GM10266 (cell line): Measurements from ENCODE around the gene DMRT3.
A peak's percentile ranks its signal among the peaks of the same experiment; 100 is the strongest.

Experiments
- DNase-seq: peaks from one replicate; pipeline ENCODE4 v3.0.0; 2012; ENCODE audit errors: extremely low spot score
- TF ChIP-seq, protein P1 (sequence below): IDR thresholded peaks from 2 replicates; pipeline ENCODE4 v1.5.1; 2012; ENCODE audit warnings: mild to moderate bottlenecking, low read depth; ENCODE audit not compliant: control insufficient read depth, insufficient read depth; ENCODE audit errors: missing control alignments

DMRT3 gene

DNA sequence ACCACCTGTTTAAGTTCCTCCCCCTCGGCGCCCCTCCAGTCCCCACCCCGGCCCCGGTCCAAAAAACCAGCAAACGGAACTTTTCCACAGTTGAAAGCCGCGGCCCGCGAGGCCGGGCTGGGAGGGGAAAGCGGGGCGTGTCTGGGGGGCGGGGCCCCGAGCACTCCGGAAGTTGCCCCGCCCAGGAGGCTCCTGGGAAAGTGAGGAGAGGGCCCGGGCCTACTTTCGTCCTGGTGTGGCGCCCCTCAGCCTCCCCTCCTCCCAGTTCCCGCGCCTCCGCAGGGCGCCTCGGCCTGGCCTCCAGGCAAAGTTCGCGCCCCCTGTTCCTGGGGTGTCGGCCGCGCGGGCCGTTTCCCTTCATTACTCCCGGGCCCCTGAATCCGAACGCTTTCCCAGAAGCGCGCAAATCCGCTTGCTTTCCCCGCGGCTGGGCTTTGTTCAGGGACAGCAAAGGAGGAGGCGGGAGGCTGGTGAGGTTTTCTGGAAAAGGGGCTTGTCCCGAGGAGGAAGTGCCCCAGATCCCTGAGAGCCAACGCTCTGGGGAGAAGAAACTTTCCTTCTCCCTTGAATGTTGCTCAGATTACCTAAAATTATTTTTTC, 4.5 kb upstream of the DMRT3 start:
- peak; percentile 57 for DNase-seq

DNA sequence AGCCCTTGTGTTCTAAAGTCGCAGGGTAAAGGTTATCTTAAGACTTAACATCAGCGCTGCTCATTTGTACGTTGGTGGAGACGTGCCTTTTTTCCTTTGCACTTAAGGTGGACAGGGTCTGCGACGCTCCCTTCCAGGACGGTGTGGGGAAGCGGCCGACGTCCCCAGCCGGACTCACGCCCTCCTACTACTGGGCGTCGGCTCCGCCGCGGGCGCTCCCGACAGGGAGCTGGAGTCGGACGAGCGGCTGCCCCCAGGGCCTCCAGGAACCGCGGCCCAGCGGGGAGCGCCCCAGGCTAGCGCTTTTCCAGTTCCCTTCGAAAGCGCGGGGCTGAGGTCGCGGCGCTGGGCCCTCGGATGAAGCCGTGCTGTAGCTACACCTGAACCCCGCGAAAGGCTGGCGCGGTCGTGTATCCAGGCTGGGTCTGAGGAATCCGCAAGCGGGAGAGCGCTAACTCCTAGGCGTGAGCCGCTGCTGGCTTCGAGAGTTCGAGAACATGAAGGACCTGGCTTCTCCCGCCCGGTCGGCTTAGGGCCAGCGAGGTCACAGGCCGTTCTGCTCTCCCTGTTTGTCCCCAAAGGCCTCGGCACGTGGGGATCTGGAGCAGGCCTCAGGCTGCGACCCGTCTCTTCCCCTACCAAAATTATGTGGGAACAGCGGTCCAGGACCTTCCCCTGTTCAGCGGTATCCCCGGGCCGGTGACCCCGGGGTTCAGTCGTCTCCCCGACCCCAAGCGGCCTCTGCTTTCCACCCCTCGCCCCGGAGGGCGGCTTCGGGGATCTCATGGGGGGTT, 3.8 kb upstream of the DMRT3 start:
- no peak for DNase-seq
- TF ChIP-seq, protein P1, sequence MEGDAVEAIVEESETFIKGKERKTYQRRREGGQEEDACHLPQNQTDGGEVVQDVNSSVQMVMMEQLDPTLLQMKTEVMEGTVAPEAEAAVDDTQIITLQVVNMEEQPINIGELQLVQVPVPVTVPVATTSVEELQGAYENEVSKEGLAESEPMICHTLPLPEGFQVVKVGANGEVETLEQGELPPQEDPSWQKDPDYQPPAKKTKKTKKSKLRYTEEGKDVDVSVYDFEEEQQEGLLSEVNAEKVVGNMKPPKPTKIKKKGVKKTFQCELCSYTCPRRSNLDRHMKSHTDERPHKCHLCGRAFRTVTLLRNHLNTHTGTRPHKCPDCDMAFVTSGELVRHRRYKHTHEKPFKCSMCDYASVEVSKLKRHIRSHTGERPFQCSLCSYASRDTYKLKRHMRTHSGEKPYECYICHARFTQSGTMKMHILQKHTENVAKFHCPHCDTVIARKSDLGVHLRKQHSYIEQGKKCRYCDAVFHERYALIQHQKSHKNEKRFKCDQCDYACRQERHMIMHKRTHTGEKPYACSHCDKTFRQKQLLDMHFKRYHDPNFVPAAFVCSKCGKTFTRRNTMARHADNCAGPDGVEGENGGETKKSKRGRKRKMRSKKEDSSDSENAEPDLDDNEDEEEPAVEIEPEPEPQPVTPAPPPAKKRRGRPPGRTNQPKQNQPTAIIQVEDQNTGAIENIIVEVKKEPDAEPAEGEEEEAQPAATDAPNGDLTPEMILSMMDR: no peak

More for the DNA sequence above, 4.5 kb upstream of the DMRT3 start:
- TF ChIP-seq, protein P1: no peak

DNA sequence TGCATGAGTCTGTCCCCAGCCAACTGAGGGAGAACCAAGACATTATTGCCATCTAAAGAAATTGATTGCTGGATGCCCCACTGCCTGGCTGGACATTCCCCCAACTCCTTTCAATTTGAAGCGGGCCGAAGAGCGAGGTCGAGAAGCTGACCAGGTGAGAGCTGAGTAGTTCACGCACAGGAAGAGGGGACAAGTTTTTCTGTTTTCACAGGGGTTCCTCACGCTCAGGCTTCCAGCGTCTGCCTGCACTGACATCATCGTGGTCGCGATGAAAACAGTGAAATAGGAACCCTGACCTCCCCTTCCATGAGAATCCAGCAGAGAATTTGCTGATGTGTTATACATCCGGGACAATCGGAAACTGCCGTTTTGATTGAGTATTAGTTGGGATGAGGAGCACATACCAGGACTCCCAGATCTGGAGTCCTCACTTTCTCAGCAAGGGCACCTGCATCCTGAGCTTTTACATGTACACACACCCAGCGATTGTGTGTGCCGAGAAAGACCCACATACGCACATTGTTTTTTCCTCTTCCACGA, 3.1 kb upstream of the DMRT3 start:
- DNase-seq: no peak
- TF ChIP-seq, protein P1: no peak

DNA sequence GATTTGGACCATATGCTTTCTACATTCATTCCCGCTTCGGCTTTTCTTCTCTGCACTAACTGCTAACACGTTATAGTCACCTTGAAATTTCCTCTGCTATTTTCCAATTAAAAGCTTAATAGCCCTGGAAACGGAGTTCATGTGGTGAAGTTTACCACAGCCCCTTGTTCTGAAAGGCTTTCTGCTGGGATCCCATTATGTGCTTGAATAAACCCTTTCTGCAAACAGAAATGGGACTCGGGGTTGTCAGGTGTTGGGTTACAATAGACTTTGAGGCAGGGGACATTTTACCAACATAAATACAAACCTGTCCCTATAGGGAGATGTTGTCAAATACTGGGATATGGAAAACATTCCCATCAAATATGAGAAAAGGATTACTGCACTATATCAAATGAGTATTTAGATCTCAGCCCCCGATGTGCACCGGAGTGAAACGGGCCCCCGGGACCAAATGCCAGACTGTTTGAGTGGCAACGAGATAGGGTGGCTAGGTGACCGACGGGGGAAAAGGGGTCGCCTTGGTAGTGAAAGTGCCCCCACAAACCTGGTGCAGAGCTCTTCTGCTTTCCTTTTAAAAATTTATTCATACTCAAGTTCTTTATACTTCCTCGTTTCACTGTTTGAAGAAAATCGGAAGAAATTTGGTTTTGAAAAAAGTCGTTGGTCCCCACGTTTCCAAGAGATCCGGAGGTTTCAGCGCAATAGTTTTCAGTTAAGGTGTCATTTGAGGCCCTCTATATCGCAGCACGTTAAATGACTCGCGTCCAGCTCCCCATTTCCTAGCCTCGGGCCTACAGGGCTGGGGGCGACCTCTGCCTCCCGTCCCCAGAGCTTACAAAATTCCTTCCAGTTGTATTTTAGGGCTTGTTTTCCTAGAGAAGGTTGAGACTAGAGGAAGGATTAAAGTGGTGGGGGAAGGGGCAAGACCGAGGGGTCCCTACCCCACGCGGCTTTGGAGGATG, 2.1 kb upstream of the DMRT3 start:
- no peak for DNase-seq
- TF ChIP-seq, protein P1: no peak

DNA sequence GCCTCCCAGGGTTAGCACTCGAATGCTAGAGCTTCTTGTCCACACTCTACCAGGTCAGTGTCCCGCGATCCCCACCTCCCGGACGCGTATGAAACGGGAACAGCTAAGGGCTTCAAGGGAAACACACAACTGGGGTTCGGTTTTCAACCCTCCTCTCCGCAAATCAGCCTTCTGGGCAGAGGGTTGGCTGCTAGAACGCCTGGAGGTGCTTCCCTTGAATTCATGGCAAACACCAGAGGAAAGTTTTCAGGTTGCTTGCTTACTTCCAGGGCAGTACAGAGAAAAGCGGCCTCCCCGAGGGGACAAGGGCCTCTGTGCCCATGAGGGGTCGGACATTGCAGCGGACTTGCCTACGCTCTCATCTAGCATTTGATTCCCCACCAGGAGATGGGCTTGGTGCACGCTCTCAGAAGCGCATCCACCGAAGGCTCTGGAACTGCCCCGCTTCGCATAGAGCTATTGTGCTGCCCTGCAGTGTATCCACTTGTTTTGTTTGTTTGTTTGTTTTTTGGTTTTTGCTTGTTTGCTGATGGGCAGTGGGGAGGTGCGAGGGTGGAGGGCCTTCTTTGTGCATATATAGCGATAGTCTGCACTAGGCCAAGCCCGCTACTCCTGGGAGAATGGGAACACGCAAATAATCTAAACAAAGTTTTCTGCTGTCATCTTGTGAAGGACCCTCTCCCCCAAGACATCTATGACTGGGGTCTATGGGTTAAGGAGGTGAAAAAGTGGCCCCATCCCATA, 1.3 kb upstream of the DMRT3 start:
- TF ChIP-seq, protein P1: no peak
- DNase-seq: no peak

DNA sequence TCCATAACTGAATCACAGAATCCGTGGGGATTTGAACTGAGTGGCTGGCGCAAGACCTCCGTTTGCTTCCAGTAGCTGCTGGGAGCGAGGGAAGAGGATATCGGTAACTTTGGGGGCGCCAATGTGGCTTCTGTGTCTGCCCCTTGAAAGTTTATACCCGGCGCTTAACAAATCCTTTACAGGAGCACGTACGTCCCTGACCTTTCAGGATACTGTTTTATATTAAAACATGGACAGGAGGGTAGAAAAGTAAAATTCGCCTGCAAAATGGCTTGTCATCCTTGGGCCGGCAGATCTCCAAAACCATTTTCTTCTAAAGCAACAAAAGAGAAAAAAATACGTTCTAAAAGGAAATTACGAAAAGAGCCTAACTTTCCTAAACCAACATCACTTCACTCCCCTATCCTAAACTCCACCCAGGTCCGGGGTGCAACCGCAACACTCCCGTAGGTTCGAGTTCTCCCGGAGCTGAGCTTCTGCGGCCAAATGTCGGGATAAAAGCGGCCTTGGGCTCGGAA, 656 bp upstream of the DMRT3 start:
- TF ChIP-seq, protein P1: no peak
- no peak for DNase-seq
